GM12878 (cell line): ENCODE data around the gene THAP2. TPM values are rescaled to one million over a fixed set of nuclear protein-coding genes. Genes with fewer than 3 reads are reported as not detected.
"Not testable (repeated sequence)": the region's sequence is repeated elsewhere in the genome, so short reads cannot be mapped to it uniquely, and the experiment has no call there.

Experiments used
- ATAC-seq: fragments of 200-7000 bp; cut with Tn5 transposase; 3 replicates; pipeline ENCODE4 v1.9.1; 2020; ENCODE audit warnings: mild to moderate bottlenecking, moderate library complexity
- BruUV-seq: library from RNA; stranded (reverse); fragments of 400-500 nt; replicated peaks from 2 replicates; lab custom pipeline; 2021; lab: Mats Ljungman, UMichigan
- CTCF ChIA-PET: fragments of 300-600 bp; sonication (Branson Sonifier 250); formaldehyde crosslinking; extraction: SDS; loops from one replicate; lab custom pipeline; 2021; ENCODE audit warnings: inconsistent platforms; lab: Yijun Ruan, JAX
- POLR2A ChIA-PET: fragments of 350-600 bp; formaldehyde crosslinking; extraction: SDS; loops from one replicate; lab custom pipeline; 2021; ENCODE audit warnings: inconsistent platforms; lab: Charles Lee
- RAD21 ChIA-PET: fragments of 300-600 bp; sonication (Branson Sonifier 250); formaldehyde crosslinking; loops from one replicate; lab custom pipeline; 2023; ENCODE audit warnings: antibody characterized with exemption; ENCODE audit not compliant: unreplicated experiment; lab: Charles Lee
- SMC1A ChIA-PET: fragments of 300-600 bp; sonication (Branson Sonifier 250); formaldehyde crosslinking; loops from one replicate; lab custom pipeline; 2023; ENCODE audit not compliant: unreplicated experiment, uncharacterized antibody; lab: Charles Lee
- DNase-seq: peaks from one replicate; pipeline ENCODE4 v3.0.0-alpha.2; 2011; ENCODE audit warnings: low read depth, low spot score
- FAIRE-seq: peaks from 3 replicates; lab custom pipeline; 2011; peaks lifted over from hg19 to GRCh38; lab: Jason Lieb, UNC
- H2AFZ ChIP-seq: 2 replicates; pipeline ENCODE4 v1.6.0; 2011; ENCODE audit warnings: low read depth, low read length, control low read depth; ENCODE audit not compliant: control insufficient read depth
- H3K27ac ChIP-seq: 2 replicates; pipeline ENCODE4 v1.5.1; 2011; ENCODE audit warnings: control low read depth; ENCODE audit not compliant: control insufficient read depth, insufficient read depth
- H3K27me3 ChIP-seq, 2 experiments: replicated peaks in 1 of 2; 2 replicates each; pipeline versions ENCODE4 v1.6.0 to v1.6.1; 2011; ENCODE audit warnings: low read length in 1 of 2; ENCODE audit not compliant: control insufficient read depth in 2 of 2, insufficient read depth in 2 of 2
- H3K36me3 ChIP-seq, 2 experiments: 2 replicates each; pipeline ENCODE4 v1.5.1; 2011; ENCODE audit warnings: low read length in 1 of 2; ENCODE audit not compliant: control insufficient read depth in 2 of 2, insufficient read depth in 2 of 2
- H3K4me1 ChIP-seq: 2 replicates; pipeline ENCODE4 v1.6.1; 2011; ENCODE audit warnings: mild to moderate bottlenecking, low read length, moderate library complexity, mixed read lengths; ENCODE audit not compliant: control insufficient read depth, insufficient read depth
- H3K4me2 ChIP-seq: 2 replicates; pipeline ENCODE4 v1.6.0; 2011; ENCODE audit warnings: control low read depth; ENCODE audit not compliant: control insufficient read depth, insufficient read depth
- H3K4me3 ChIP-seq: fragments of 200-600 bp; sonication (generic); 2 replicates; pipeline ENCODE4 v1.5.1; 2016
- H3K79me2 ChIP-seq: 2 replicates; pipeline ENCODE4 v1.6.0; 2011; ENCODE audit warnings: low read length; ENCODE audit not compliant: control insufficient read depth, insufficient read depth
- H3K9ac ChIP-seq: 2 replicates; pipeline ENCODE4 v1.8.0; 2011; ENCODE audit warnings: low read length, control low read depth, mixed read lengths; ENCODE audit not compliant: control insufficient read depth, insufficient read depth
- H3K9me3 ChIP-seq: replicated peaks from 3 replicates; pipeline ENCODE4 v1.5.1; 2011; ENCODE audit warnings: mild to moderate bottlenecking, low read length; ENCODE audit not compliant: control insufficient read depth, insufficient read depth
- H4K20me1 ChIP-seq: 2 replicates; pipeline ENCODE4 v1.6.0; 2011; ENCODE audit not compliant: control insufficient read depth, insufficient read depth
- CBX5 ChIP-seq: sonication (generic); IDR thresholded peaks from 2 replicates; pipeline ENCODE4 v1.6.1; 2016; ENCODE audit warnings: low read depth, moderate library complexity, mild to moderate bottlenecking, inconsistent platforms
- IKZF2 ChIP-seq, 2 experiments: fragments of 450-650 bp; IDR thresholded peaks; 2 replicates each; pipeline ENCODE4 v1.6.1; 2017; ENCODE audit warnings: mild to moderate bottlenecking in 2 of 2, moderate library complexity in 2 of 2
- MTA2 ChIP-seq: fragments of 450-650 bp; IDR thresholded peaks from 2 replicates; pipeline ENCODE4 v1.6.1; 2016; ENCODE audit warnings: low read depth, mild to moderate bottlenecking, moderate library complexity
- NBN ChIP-seq: fragments of 450-650 bp; IDR thresholded peaks from 2 replicates; pipeline ENCODE4 v1.6.1; 2016
- NFYB ChIP-seq: IDR thresholded peaks from 2 replicates; pipeline ENCODE4 v1.6.1; 2011; ENCODE audit warnings: low read depth, mild to moderate bottlenecking, low read length, improper control_type of control experiment, moderate library complexity; ENCODE audit not compliant: insufficient read depth
- NR2F1 ChIP-seq: fragments of 450-650 bp; conservative IDR thresholded peaks from 2 replicates; pipeline ENCODE4 v1.6.1; 2017; ENCODE audit warnings: mild to moderate bottlenecking
- SP1 ChIP-seq: IDR thresholded peaks from one replicate; pipeline ENCODE4 v1.6.1; 2011; ENCODE audit warnings: low read depth, low read length
- TARDBP ChIP-seq: IDR thresholded peaks from 2 replicates; pipeline ENCODE4 v1.6.1; 2016; ENCODE audit warnings: borderline replicate concordance
- ZZZ3 ChIP-seq: IDR thresholded peaks from 2 replicates; pipeline ENCODE4 v1.6.1; 2011; ENCODE audit warnings: low read depth; ENCODE audit not compliant: control insufficient read depth, insufficient read length
- WGBS: methylation state at CpG from one replicate; pipeline ENCODE4 v1.1.6; 2016; ENCODE audit warnings: low lambda C conversion rate; ENCODE audit not compliant: insufficient replicate concordance, insufficient coverage; ENCODE audit errors: missing lambda C conversion rate; 5-methylcytosine and 5-hydroxymethylcytosine counted together
- in situ Hi-C: fragments of 300-500 bp; cut with MboI; formaldehyde crosslinking; loops from 9 replicates; pipeline ENCODE4 v1.14.3; 2018; ENCODE audit warnings: mixed read lengths
- intact Hi-C: fragments of 100-400 bp; cut with micrococcal nuclease; formaldehyde crosslinking; loops from one replicate; pipeline ENCODE4 v1.14.2; 2022; ENCODE audit not compliant: unreplicated experiment
- polyA plus RNA-seq, 11 experiments: library from polyadenylated mRNA; depleted of rRNA in 4 of 11; unstranded in 6 of 11; stranded (reverse) in 5 of 11; fragments of >200 nt; fragmentation: Nextera tagmentation in 4 of 11; fragmentation: Illumina TruSeq in 1 of 11; extraction: Ambion mirVana in 4 of 11; extraction: Trizol in 1 of 11; gene quantifications; 1 replicate in 1 of 11; 2 replicates in 10 of 11; pipeline versions ENCODE4 v1.2.1 to v1.2.3, GENCODE V29; 2011 to 2016; ENCODE audit warnings: inconsistent platforms in 2 of 11, missing spikeins in 2 of 11, low read depth in 1 of 11
- total RNA-seq, 4 experiments: library from RNA; depleted of rRNA in 3 of 4; stranded (reverse); fragments of >200 nt in 3 of 4; fragmentation: Illumina TruSeq in 1 of 4; extraction: Trizol in 1 of 4; gene quantifications; 2 replicates each; pipeline versions ENCODE4 v1.2.1 to v1.2.3, GENCODE V29; 2013 to 2021
- TF ChIP-seq, protein P1 (sequence below): fragments of 450-650 bp; IDR thresholded peaks from 2 replicates; pipeline ENCODE4 v1.6.1; 2017; ENCODE audit warnings: mild to moderate bottlenecking, low read depth, inconsistent platforms; ENCODE audit not compliant: poor library complexity, severe bottlenecking
- TF ChIP-seq, protein P2 (sequence below): fragments of 450-650 bp; IDR thresholded peaks from 2 replicates; pipeline ENCODE4 v1.6.1; 2016; ENCODE audit warnings: mild to moderate bottlenecking

The THAP2 gene
- total and polyA plus RNA-seq, 10 of the 15 experiments (the other 5 are each of a cell fraction or from before 2014, with no cell fraction given): 4.1 to 18.0 (median 7.3) TPM

DNA sequence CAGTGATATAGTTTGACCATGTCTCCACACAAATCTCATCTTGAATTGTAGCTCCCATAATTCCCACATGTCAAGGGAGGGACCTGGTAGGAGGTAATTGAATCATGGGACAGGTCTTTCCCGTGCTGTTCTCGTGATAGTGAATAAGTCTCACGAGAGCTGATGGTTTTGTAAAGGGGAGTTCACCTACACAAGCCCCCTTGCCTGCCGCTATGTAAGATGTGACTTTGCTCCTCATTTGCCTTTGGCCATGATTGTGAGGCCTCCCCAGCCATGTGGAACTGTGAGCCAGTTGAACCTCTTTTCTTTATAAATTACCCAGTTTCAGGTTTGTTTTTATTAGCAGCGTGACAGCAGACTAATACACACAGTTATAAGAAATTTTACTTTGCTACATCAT, 29.6 kb downstream of the THAP2 start:
- POLR2A ChIA-PET: interaction anchor here (1.0 kb wide), 1 partner anchor 31 kb away, joined by 3 read pairs; the partner anchor contains the start of gene ZFC3H1
- H3K27me3 ChIP-seq: not testable (repeated sequence)

DNA sequence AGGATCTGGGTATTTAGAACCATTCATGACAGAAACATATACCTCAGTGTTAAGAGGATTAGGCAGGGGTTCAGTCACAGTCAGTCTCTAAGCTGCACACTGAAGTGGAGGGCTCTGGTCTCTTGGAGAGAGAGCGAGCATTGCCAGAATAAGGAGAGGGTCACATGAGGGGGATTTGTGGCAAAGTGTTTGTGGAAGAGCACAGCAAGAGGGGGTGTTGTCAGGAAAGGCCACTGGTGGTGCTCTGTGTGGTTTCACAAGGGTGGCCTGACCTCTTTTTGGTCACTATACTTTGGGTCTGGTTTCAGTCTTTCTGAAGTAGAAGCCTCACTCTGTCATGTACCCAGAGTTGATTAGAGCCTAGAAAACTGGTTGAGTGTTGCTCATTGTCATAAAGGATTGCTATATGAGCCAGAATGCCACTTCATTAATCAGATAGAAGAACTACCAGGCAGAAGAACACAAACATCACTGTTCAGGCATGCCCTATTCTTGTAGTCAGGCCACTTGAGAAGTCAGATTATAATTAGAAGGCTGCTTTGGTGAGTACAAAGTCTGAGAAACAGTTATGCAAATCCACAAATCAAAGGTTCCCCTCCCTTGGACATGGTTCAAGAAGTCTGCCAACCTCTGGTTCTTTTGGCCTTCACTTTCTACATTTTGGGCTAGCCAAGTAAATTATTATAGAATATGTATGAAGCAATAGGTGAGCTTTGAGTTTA, 30.2 kb downstream of the THAP2 start:
- peak; percentile 65 for FAIRE-seq
- POLR2A ChIA-PET: interaction anchor here (0.7 to 1.0 kb wide), 2 partner anchors 31 to 32 kb away, joined by 3 read pairs; partner anchors contain the start of gene ZFC3H1
- TF ChIP-seq, protein P1, sequence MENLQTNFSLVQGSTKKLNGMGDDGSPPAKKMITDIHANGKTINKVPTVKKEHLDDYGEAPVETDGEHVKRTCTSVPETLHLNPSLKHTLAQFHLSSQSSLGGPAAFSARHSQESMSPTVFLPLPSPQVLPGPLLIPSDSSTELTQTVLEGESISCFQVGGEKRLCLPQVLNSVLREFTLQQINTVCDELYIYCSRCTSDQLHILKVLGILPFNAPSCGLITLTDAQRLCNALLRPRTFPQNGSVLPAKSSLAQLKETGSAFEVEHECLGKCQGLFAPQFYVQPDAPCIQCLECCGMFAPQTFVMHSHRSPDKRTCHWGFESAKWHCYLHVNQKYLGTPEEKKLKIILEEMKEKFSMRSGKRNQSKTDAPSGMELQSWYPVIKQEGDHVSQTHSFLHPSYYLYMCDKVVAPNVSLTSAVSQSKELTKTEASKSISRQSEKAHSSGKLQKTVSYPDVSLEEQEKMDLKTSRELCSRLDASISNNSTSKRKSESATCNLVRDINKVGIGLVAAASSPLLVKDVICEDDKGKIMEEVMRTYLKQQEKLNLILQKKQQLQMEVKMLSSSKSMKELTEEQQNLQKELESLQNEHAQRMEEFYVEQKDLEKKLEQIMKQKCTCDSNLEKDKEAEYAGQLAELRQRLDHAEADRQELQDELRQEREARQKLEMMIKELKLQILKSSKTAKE: peak; percentile 57
- no peak for TF ChIP-seq NFYB
- peak; percentile 7 to 31; a peak in 1 of 4 replicates for TF ChIP-seq IKZF2 (IDR thresholded peaks at IDR 0.05)
- peak; percentile 80 for TF ChIP-seq NR2F1
- TF ChIP-seq NBN: 0 out of 2 replicates have a peak, but pooled peaks have one; percentile 31
- peak; percentile 55; the same call in 1 of the 2 replicates for TF ChIP-seq MTA2
- no peak for TF ChIP-seq ZZZ3
- TF ChIP-seq SP1: peak; percentile 36
- no peak for TF ChIP-seq TARDBP
- TF ChIP-seq, protein P2, sequence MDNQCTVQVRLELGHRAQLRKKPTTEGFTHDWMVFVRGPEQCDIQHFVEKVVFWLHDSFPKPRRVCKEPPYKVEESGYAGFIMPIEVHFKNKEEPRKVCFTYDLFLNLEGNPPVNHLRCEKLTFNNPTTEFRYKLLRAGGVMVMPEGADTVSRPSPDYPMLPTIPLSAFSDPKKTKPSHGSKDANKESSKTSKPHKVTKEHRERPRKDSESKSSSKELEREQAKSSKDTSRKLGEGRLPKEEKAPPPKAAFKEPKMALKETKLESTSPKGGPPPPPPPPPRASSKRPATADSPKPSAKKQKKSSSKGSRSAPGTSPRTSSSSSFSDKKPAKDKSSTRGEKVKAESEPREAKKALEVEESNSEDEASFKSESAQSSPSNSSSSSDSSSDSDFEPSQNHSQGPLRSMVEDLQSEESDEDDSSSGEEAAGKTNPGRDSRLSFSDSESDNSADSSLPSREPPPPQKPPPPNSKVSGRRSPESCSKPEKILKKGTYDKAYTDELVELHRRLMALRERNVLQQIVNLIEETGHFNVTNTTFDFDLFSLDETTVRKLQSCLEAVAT: peak; percentile 15; the same call in 1 of the 2 replicates

More for the DNA sequence above, 29.6 kb downstream of the THAP2 start:
- peak overlapping the region; percentile 61 for H2AFZ ChIP-seq
- not testable (repeated sequence) for FAIRE-seq
- TF ChIP-seq CBX5: peak; percentile 45; the same call in 1 of the 2 replicates
- TF ChIP-seq, all 136 proteins: peak for 1; not testable (repeated sequence) for 135
- peak overlapping the region; percentile 78 for H3K27ac ChIP-seq
- in situ Hi-C loops, H4K20me1 ChIP-seq, BruUV-seq, H3K36me3 ChIP-seq, H3K9me3 ChIP-seq, intact Hi-C loops, DNase-seq: not testable (repeated sequence)
- H3K4me1 ChIP-seq: peaks cover 36% of the 10 kb centered on the region
- H3K9ac ChIP-seq: peak overlapping the region; percentile 40; the same call in 1 of the 2 replicates
- H3K79me2 ChIP-seq: peaks cover 37% of the 10 kb centered on the region
- H3K4me3 ChIP-seq: peak overlapping the region; percentile 30; the same call in 1 of the 2 replicates
- ChIA-PET RAD21 (interaction anchor here (1.4 to 3.2 kb wide), 2 partner anchors 8 to 54 kb away, joined by 5 to 14 read pairs; partner anchors contain the start of gene TMEM19), CTCF (interaction anchor here (1.2 kb wide), 1 partner anchor 29 kb away, joined by 3 read pairs; the partner anchor contains the start of gene THAP2), SMC1A (interaction anchor here (0.7 to 1.4 kb wide), 7 partner anchors 21 to 87 kb away, joined by 3 to 6 read pairs (median 3); partner anchors contain the start of genes THAP2 and ZFC3H1)
- 6% methylated on average over 5 of the region's 5 CpGs for WGBS
- peak overlapping the region; percentile 90 for H3K4me2 ChIP-seq
- ATAC-seq: peak; percentile 39

More for the DNA sequence above, 30.2 kb downstream of the THAP2 start:
- H3K36me3 ChIP-seq: peaks cover 0 to 7% of the 10 kb centered on the region in 2 experiments; a peak in 3 of 4 replicates
- H3K27ac ChIP-seq: peak overlapping the region; percentile 78
- no peaks in the 10 kb centered on the region for H3K27me3 ChIP-seq
- H3K9me3 ChIP-seq: no peaks in the 10 kb centered on the region
- DNase-seq (peak; percentile 79), ATAC-seq (peak; percentile 86)
- H3K9ac ChIP-seq: peak overlapping the region; percentile 40; the same call in 1 of the 2 replicates
- BruUV-seq: no TSS peak
- H3K4me2 ChIP-seq: peak overlapping the region; percentile 90
- in situ Hi-C loops (no loop called here), intact Hi-C loops (no loop called here)
- 0% methylated on average over 1 of the region's 1 CpG for WGBS
- H3K79me2 ChIP-seq: peaks cover 31% of the 10 kb centered on the region
- SMC1A ChIA-PET: interaction anchor here (0.6 to 2.8 kb wide), 12 partner anchors 8 to 262 kb away, joined by 3 to 16 read pairs (median 3); partner anchors contain the start of genes THAP2, TMEM19 and ZFC3H1
- peaks cover 35% of the 10 kb centered on the region for H3K4me1 ChIP-seq
- CTCF ChIA-PET: interaction anchor here (1.2 to 2.2 kb wide), 5 partner anchors 12 to 85 kb away, joined by 3 to 7 read pairs (median 3); partner anchors contain the start of gene THAP2
- no peaks in the 10 kb centered on the region for H4K20me1 ChIP-seq
- H2AFZ ChIP-seq: peak overlapping the region; percentile 61
- RAD21 ChIA-PET: interaction anchor here (1.0 to 3.2 kb wide), 4 partner anchors 8 to 60 kb away, joined by 4 to 14 read pairs (median 4); partner anchors contain the start of genes RAB21 and TMEM19
- H3K4me3 ChIP-seq: peak overlapping the region; percentile 30; the same call in 1 of the 2 replicates
